Sigmoid colon (tissue), 4 donors: ENCODE measurements around the gene DHX8.

Source experiments
- EP300 ChIP-seq, 4 donors: sonication (generic); formaldehyde crosslinking; IDR thresholded peaks; one replicate each; pipeline ENCODE4 v1.6.1; 2017; ENCODE audit warnings: antibody characterized with exemption in 4 of 4
- POLR2A ChIP-seq, 2 donors: fragments of 450-650 bp; IDR thresholded peaks; one replicate each; pipeline ENCODE4 v1.6.1; 2016; ENCODE audit warnings: antibody characterized with exemption in 2 of 2, mild to moderate bottlenecking in 2 of 2, moderate library complexity in 2 of 2
- POLR2AphosphoS5 ChIP-seq, 4 donors: sonication (generic); formaldehyde crosslinking; IDR thresholded peaks; one replicate each; pipeline ENCODE4 v1.6.1; 2017; ENCODE audit warnings: antibody characterized with exemption in 4 of 4
- TF ChIP-seq, protein P1 (sequence below), 4 experiments: fragments of 450-650 bp in 3 of 4; fragments of 200-600 bp in 1 of 4; IDR thresholded peaks; one replicate each; pipeline ENCODE4 v1.5.1; 2016 to 2019; ENCODE audit warnings: antibody characterized with exemption in 4 of 4, mild to moderate bottlenecking in 3 of 4, moderate library complexity in 2 of 4

DNA sequence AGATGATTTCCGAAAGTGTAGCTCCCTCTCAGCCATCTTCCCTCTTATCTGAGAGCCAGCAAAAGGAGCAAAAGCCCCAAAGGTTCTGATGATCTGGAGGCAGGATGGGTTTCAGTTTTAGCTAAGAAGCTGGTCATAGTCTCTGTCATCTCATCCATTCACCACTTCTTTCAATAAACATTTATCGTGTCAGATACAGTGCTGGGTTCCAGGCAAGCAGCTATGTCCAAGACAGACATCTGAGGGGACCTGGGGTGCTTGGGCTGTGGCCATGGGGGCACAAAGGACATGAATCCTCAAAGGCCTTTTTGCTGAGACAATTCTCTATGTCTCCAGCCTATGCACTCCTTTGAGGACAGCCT is 63.4 kb downstream of the DHX8 start:
- TF ChIP-seq, protein P1, sequence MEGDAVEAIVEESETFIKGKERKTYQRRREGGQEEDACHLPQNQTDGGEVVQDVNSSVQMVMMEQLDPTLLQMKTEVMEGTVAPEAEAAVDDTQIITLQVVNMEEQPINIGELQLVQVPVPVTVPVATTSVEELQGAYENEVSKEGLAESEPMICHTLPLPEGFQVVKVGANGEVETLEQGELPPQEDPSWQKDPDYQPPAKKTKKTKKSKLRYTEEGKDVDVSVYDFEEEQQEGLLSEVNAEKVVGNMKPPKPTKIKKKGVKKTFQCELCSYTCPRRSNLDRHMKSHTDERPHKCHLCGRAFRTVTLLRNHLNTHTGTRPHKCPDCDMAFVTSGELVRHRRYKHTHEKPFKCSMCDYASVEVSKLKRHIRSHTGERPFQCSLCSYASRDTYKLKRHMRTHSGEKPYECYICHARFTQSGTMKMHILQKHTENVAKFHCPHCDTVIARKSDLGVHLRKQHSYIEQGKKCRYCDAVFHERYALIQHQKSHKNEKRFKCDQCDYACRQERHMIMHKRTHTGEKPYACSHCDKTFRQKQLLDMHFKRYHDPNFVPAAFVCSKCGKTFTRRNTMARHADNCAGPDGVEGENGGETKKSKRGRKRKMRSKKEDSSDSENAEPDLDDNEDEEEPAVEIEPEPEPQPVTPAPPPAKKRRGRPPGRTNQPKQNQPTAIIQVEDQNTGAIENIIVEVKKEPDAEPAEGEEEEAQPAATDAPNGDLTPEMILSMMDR (IDR thresholded peaks at IDR 0.05), result no peak
- TF ChIP-seq POLR2AphosphoS5 (IDR thresholded peaks at IDR 0.05) (no peak), POLR2A (IDR thresholded peaks at IDR 0.05) (no peak), EP300 (IDR thresholded peaks at IDR 0.05) (no peak)
